ENCODE results near the gene PIK3R1.

DNA sequence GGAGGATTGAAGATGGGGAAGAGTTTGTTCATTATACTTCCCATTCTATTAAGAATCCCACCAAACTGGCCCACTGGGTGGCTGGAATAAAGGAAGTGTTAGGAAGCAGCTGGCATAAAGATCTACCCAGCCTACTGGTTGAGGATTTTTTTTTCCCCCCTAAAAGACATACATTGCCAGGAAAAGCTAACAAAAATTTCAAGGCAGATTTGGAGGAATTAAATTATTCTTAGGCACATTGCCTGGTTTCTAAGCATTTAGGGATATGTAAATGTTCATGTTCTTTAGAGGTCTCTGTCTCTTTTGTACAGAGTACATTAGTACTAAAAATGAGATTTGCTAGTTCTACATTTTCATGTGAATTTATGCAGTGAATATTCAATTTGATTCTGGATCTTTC, 8.3 kb downstream of the PIK3R1 start:
- TF ChIP-seq POLR2AphosphoS5 (IDR thresholded peaks at IDR 0.05; ENCODE audit: low read depth): no peak
- TF ChIP-seq, protein P1, sequence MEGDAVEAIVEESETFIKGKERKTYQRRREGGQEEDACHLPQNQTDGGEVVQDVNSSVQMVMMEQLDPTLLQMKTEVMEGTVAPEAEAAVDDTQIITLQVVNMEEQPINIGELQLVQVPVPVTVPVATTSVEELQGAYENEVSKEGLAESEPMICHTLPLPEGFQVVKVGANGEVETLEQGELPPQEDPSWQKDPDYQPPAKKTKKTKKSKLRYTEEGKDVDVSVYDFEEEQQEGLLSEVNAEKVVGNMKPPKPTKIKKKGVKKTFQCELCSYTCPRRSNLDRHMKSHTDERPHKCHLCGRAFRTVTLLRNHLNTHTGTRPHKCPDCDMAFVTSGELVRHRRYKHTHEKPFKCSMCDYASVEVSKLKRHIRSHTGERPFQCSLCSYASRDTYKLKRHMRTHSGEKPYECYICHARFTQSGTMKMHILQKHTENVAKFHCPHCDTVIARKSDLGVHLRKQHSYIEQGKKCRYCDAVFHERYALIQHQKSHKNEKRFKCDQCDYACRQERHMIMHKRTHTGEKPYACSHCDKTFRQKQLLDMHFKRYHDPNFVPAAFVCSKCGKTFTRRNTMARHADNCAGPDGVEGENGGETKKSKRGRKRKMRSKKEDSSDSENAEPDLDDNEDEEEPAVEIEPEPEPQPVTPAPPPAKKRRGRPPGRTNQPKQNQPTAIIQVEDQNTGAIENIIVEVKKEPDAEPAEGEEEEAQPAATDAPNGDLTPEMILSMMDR (conservative IDR thresholded peaks at IDR 0.05; ENCODE audit: low read depth in 2 of 2): no peak
- TF ChIP-seq, protein P2, sequence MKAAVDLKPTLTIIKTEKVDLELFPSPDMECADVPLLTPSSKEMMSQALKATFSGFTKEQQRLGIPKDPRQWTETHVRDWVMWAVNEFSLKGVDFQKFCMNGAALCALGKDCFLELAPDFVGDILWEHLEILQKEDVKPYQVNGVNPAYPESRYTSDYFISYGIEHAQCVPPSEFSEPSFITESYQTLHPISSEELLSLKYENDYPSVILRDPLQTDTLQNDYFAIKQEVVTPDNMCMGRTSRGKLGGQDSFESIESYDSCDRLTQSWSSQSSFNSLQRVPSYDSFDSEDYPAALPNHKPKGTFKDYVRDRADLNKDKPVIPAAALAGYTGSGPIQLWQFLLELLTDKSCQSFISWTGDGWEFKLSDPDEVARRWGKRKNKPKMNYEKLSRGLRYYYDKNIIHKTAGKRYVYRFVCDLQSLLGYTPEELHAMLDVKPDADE (IDR thresholded peaks at IDR 0.05): no peak
- TF ChIP-seq EZH2 (IDR thresholded peaks at IDR 0.05; ENCODE audit: low read depth, unreplicated experiment): no peak
- TF ChIP-seq EZH2phosphoT487 (IDR thresholded peaks at IDR 0.05; ENCODE audit: unreplicated experiment): no peak
- TF ChIP-seq, protein P3, sequence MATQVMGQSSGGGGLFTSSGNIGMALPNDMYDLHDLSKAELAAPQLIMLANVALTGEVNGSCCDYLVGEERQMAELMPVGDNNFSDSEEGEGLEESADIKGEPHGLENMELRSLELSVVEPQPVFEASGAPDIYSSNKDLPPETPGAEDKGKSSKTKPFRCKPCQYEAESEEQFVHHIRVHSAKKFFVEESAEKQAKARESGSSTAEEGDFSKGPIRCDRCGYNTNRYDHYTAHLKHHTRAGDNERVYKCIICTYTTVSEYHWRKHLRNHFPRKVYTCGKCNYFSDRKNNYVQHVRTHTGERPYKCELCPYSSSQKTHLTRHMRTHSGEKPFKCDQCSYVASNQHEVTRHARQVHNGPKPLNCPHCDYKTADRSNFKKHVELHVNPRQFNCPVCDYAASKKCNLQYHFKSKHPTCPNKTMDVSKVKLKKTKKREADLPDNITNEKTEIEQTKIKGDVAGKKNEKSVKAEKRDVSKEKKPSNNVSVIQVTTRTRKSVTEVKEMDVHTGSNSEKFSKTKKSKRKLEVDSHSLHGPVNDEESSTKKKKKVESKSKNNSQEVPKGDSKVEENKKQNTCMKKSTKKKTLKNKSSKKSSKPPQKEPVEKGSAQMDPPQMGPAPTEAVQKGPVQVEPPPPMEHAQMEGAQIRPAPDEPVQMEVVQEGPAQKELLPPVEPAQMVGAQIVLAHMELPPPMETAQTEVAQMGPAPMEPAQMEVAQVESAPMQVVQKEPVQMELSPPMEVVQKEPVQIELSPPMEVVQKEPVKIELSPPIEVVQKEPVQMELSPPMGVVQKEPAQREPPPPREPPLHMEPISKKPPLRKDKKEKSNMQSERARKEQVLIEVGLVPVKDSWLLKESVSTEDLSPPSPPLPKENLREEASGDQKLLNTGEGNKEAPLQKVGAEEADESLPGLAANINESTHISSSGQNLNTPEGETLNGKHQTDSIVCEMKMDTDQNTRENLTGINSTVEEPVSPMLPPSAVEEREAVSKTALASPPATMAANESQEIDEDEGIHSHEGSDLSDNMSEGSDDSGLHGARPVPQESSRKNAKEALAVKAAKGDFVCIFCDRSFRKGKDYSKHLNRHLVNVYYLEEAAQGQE (IDR thresholded peaks at IDR 0.05; ENCODE audit: unreplicated experiment): no peak
- TF ChIP-seq NANOG (IDR thresholded peaks at IDR 0.05; ENCODE audit: borderline replicate concordance): no peak
- no peak for TF ChIP-seq ZNF114 (CRISPR knock-in tag; IDR thresholded peaks at IDR 0.05)
